PC-9 (cell line): ENCODE results near the gene PALD1. TPM values are rescaled to one million over a fixed set of nuclear protein-coding genes. Genes with fewer than 3 reads are reported as not detected.

Source experiments
- BruUV-seq: library from RNA; stranded (reverse); fragments of 400-500 nt; replicated peaks from 2 replicates; lab custom pipeline; 2021; lab: Mats Ljungman, UMichigan
- CTCF ChIA-PET: fragments of 300-600 bp; sonication (Branson Sonifier 250); formaldehyde crosslinking; loops from one replicate; lab custom pipeline; 2022; ENCODE audit warnings: antibody characterized with exemption; lab: Charles Lee
- POLR2A ChIA-PET: fragments of 300-600 bp; sonication (Branson Sonifier 250); formaldehyde crosslinking; loops from one replicate; lab custom pipeline; 2022; ENCODE audit warnings: antibody characterized with exemption; ENCODE audit not compliant: unreplicated experiment; lab: Charles Lee
- DNase-seq, 2 experiments: peaks; one replicate each; pipeline versions ENCODE4 v3.0.0 to v3.0.0-alpha.2; 2015 to 2022; ENCODE audit warnings: mixed read lengths in 1 of 2
- H2AFZ ChIP-seq: fragments of 200-600 bp; sonication (generic); 2 replicates; pipeline ENCODE4 v1.8.1; 2017; ENCODE audit warnings: antibody characterized with exemption
- H3F3A ChIP-seq: fragments of 200-600 bp; sonication (generic); 2 replicates; pipeline ENCODE4 v1.8.1; 2017; ENCODE audit warnings: antibody characterized with exemption, mild to moderate bottlenecking, low read depth; ENCODE audit not compliant: insufficient read depth
- H3K27ac ChIP-seq: fragments of 200-600 bp; sonication (generic); 2 replicates; pipeline ENCODE4 v1.6.1; 2016; ENCODE audit warnings: mixed run types
- H3K27me3 ChIP-seq: fragments of 200-600 bp; sonication (generic); 2 replicates; pipeline ENCODE4 v1.6.1; 2016; ENCODE audit warnings: low read depth, mixed run types; ENCODE audit not compliant: insufficient read depth
- H3K36me3 ChIP-seq: fragments of 200-600 bp; sonication (generic); 2 replicates; pipeline ENCODE4 v1.6.1; 2016; ENCODE audit warnings: low read depth, mixed run types
- H3K4me1 ChIP-seq: fragments of 200-600 bp; sonication (generic); replicated peaks from 2 replicates; pipeline ENCODE4 v1.6.1; 2016; ENCODE audit warnings: mixed run types; ENCODE audit not compliant: insufficient read depth
- H3K4me2 ChIP-seq: fragments of 200-600 bp; sonication (generic); 2 replicates; pipeline ENCODE4 v1.6.1; 2017; ENCODE audit warnings: mixed run types
- H3K4me3 ChIP-seq: fragments of 200-600 bp; sonication (generic); 2 replicates; pipeline ENCODE4 v1.6.1; 2016; ENCODE audit warnings: mixed run types
- H3K79me2 ChIP-seq: fragments of 200-600 bp; sonication (generic); 2 replicates; pipeline ENCODE4 v1.6.1; 2017; ENCODE audit warnings: low read depth, mixed run types
- H3K9me2 ChIP-seq: fragments of 200-600 bp; sonication (generic); 2 replicates; pipeline ENCODE4 v1.8.1; 2017; ENCODE audit warnings: mild to moderate bottlenecking; ENCODE audit not compliant: insufficient read depth
- H3K9me3 ChIP-seq: fragments of 200-600 bp; sonication (generic); 2 replicates; pipeline ENCODE4 v1.8.1; 2016; ENCODE audit warnings: low read depth; ENCODE audit not compliant: insufficient read depth
- H4K20me1 ChIP-seq: fragments of 200-600 bp; sonication (generic); 2 replicates; pipeline ENCODE4 v1.8.1; 2017; ENCODE audit not compliant: insufficient read depth
- CTCF ChIP-seq: fragments of 200-600 bp; sonication (generic); conservative IDR thresholded peaks from 2 replicates; pipeline ENCODE4 v1.6.1; 2017; ENCODE audit warnings: mixed run types, antibody characterized with exemption, mild to moderate bottlenecking, moderate library complexity
- EZH2 ChIP-seq: fragments of 200-600 bp; sonication (generic); IDR thresholded peaks from 2 replicates; pipeline ENCODE4 v1.8.0; 2017; ENCODE audit warnings: antibody characterized with exemption, low read depth
- intact Hi-C: fragments of 100-400 bp; cut with micrococcal nuclease; formaldehyde crosslinking; loops from one replicate; pipeline ENCODE4 v1.10.0; 2022; ENCODE audit not compliant: unreplicated experiment
- total RNA-seq: library from RNA; stranded (reverse); gene quantifications from 2 replicates; pipeline ENCODE4 v1.2.3, GENCODE V29; 2021

Gene PALD1
- total RNA-seq, 1 experiment from 2014 or later, result 5.2 TPM

- H3K9me3 ChIP-seq, result no peaks in the 10 kb centered on the region
- H3K79me2 ChIP-seq, result no peaks in the 10 kb centered on the region
- no peaks in the 10 kb centered on the region for H3K36me3 ChIP-seq
- H3K4me1 ChIP-seq, result no peaks in the 10 kb centered on the region
- H4K20me1 ChIP-seq, result 0 out of 2 replicates have a peak, but pooled peaks cover 5% of the 10 kb centered on the region
- H3K27ac ChIP-seq, result no peak overlapping the region
- DNase-seq, result no peak
- H3K9me2 ChIP-seq, result no peaks in the 10 kb centered on the region
- BruUV-seq, result no TSS peak
- no peak overlapping the region for H2AFZ ChIP-seq
- ChIA-PET POLR2A (interaction anchor here (0.7 kb wide), 1 partner anchor 17 kb away, joined by 7 read pairs; no protein-coding TSS in a partner anchor), CTCF (no interaction called here)
- intact Hi-C loops, result no loop called here
- H3F3A ChIP-seq, result no peaks in the 10 kb centered on the region
- H3K27me3 ChIP-seq, result no peaks in the 10 kb centered on the region
- no peak overlapping the region for H3K4me3 ChIP-seq
- no peak overlapping the region for H3K4me2 ChIP-seq
- TF ChIP-seq CTCF, result no peak
- TF ChIP-seq EZH2, result no peak
These were observed 16.4 kb downstream of the PALD1 start for GRCh38 chr10:70494966-70495365.

GRCh38 chr10:70495691-70496261, 17.2 kb downstream of the PALD1 start:
- Histone ChIP-seq H4K20me1 (0 out of 2 replicates have a peak, but pooled peaks cover 5% of the 10 kb centered on the region), H2AFZ (no peak overlapping the region), H3K9me3 (no peaks in the 10 kb centered on the region), H3K79me2 (no peaks in the 10 kb centered on the region), H3K9me2 (no peaks in the 10 kb centered on the region), H3K27ac (no peak overlapping the region), H3K4me3 (no peak overlapping the region), H3F3A (no peaks in the 10 kb centered on the region), H3K4me2 (no peak overlapping the region), H3K36me3 (no peaks in the 10 kb centered on the region), H3K4me1 (no peaks in the 10 kb centered on the region), H3K27me3 (no peaks in the 10 kb centered on the region)
- no peak for DNase-seq
- ChIA-PET POLR2A (no interaction called here), CTCF (no interaction called here)
- TF ChIP-seq CTCF, result no peak
- TF ChIP-seq EZH2, result no peak
- no TSS peak for BruUV-seq
- intact Hi-C loops, result no loop called here

- ChIA-PET CTCF (no interaction called here), POLR2A (no interaction called here)
- Histone ChIP-seq H4K20me1 (0 out of 2 replicates have a peak, but pooled peaks cover 5% of the 10 kb centered on the region), H2AFZ (no peak overlapping the region), H3K4me1 (no peaks in the 10 kb centered on the region), H3K36me3 (no peaks in the 10 kb centered on the region), H3K4me2 (no peak overlapping the region), H3K79me2 (no peaks in the 10 kb centered on the region), H3K27ac (no peak overlapping the region), H3K9me3 (no peaks in the 10 kb centered on the region), H3K27me3 (no peaks in the 10 kb centered on the region), H3K4me3 (no peak overlapping the region), H3K9me2 (no peaks in the 10 kb centered on the region), H3F3A (no peaks in the 10 kb centered on the region)
- DNase-seq, result no peak
- intact Hi-C loops, result no loop called here
- no TSS peak for BruUV-seq
- no peak for TF ChIP-seq EZH2
- TF ChIP-seq CTCF, result no peak
These were observed 18.0 kb downstream of the PALD1 start for GRCh38 chr10:70496341-70497119.
